Sigmoid colon (tissue), 7 donors: ENCODE results near the gene MYH11. TPM values are rescaled to one million over a fixed set of nuclear protein-coding genes. Genes with fewer than 3 reads are reported as not detected.

Experiments
- DNase-seq: peaks from one replicate; pipeline ENCODE4 v3.0.0-alpha.2; 2019
- H3K27ac ChIP-seq, 4 donors: fragments of 200-600 bp; sonication (generic); one replicate each; pipeline ENCODE4 v1.5.1; 2016 to 2019; ENCODE audit warnings: mild to moderate bottlenecking in 1 of 4
- H3K27me3 ChIP-seq, 3 donors: fragments of 200-600 bp; sonication (generic); one replicate each; pipeline ENCODE4 v1.5.1; 2019; ENCODE audit warnings: mild to moderate bottlenecking in 1 of 3
- H3K36me3 ChIP-seq, 4 donors: fragments of 200-600 bp; sonication (generic); one replicate each; pipeline ENCODE4 v1.5.1; 2016 to 2019
- H3K4me1 ChIP-seq, 4 donors: fragments of 200-600 bp; sonication (generic); one replicate each; pipeline ENCODE4 v1.5.1; 2017 to 2019
- H3K4me3 ChIP-seq, 4 donors: fragments of 200-600 bp; sonication (generic); one replicate each; pipeline ENCODE4 v1.5.1; 2017 to 2019; ENCODE audit warnings: mild to moderate bottlenecking in 2 of 4, moderate library complexity in 1 of 4
- H3K9me3 ChIP-seq, 4 donors: fragments of 200-600 bp in 3 of 4; sonication (generic) in 3 of 4; one replicate each; pipeline versions ENCODE4 v1.5.1 to v1.6.1; 2013 to 2019
- EP300 ChIP-seq, 4 donors: sonication (generic); formaldehyde crosslinking; IDR thresholded peaks; one replicate each; pipeline ENCODE4 v1.6.1; 2017; ENCODE audit warnings: antibody characterized with exemption in 4 of 4
- POLR2A ChIP-seq, 2 donors: fragments of 450-650 bp; IDR thresholded peaks; one replicate each; pipeline ENCODE4 v1.6.1; 2016; ENCODE audit warnings: antibody characterized with exemption in 2 of 2, mild to moderate bottlenecking in 2 of 2, moderate library complexity in 2 of 2
- POLR2AphosphoS5 ChIP-seq, 4 donors: sonication (generic); formaldehyde crosslinking; IDR thresholded peaks; one replicate each; pipeline ENCODE4 v1.6.1; 2017; ENCODE audit warnings: antibody characterized with exemption in 4 of 4
- WGBS, 2 donors: extraction: QIAGEN DNeasy Blood & Tissue Kit; methylation state at CpG; one replicate each; pipeline ENCODE4 v1.1.7; 2013; 5-methylcytosine and 5-hydroxymethylcytosine counted together
- intact Hi-C: fragments of 100-400 bp; cut with DNase I; formaldehyde crosslinking; loops from one replicate; pipeline ENCODE4 v1.15.1; 2023
- polyA plus RNA-seq, 3 donors: library from polyadenylated mRNA; stranded (reverse); fragments of 200-250 nt; gene quantifications; one replicate each; pipeline ENCODE4 v1.2.3, GENCODE V29; 2013
- total RNA-seq, 4 donors: library from RNA; depleted of rRNA; stranded (reverse); fragments of >200 nt; gene quantifications; one replicate each; pipeline ENCODE4 v1.1.0, GENCODE V29; 2016
- TF ChIP-seq, protein P1 (sequence below), 4 experiments: fragments of 450-650 bp in 3 of 4; fragments of 200-600 bp in 1 of 4; IDR thresholded peaks; one replicate each; pipeline ENCODE4 v1.5.1; 2016 to 2019; ENCODE audit warnings: antibody characterized with exemption in 4 of 4, mild to moderate bottlenecking in 3 of 4, moderate library complexity in 2 of 4
- donor health status: healthy with polysubstance abuse.
- donor health status: Bipolar disorder and iron deficiency.
- donor health status: healthy.

MYH11 gene
- total and polyA plus RNA-seq, 7 donors = 5.1 to 11,818 (median 4,282) TPM

DNA sequence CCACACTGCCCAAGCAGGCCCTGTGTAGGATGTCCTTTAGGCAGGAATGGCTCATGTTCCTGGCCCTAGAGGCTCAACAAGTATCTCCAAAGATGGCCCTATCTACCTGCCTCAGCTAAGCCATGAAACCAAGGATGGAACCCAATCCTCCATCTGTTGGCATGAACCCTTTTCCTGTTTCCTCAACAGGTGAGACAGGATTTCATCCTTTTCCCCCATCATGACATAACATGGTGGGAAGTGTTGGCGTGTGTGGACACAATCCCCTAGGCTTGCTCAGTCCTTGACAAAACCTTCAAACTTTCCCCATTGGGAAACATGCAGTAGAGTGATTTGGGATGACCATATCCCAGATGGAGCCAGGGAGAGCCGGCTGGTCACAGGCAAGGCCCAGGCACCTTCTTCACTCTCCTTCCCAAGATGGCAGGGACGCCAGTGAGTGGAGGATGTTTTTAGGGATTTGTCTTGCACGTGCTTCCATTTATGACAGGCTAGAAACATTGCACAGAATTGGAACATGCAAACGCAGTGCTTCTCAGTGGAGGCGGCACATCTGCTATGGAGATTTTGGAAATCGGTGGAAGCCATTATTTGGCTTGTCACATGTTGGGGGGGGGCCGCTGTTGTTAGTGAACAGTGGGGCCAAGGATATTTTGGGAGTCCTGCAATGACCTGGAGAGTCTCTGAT lies 77.0 kb downstream of the MYH11 start:
- peaks cover 0 to 99% (median 94%) of the 10 kb centered on the region in 4 donors for H3K4me1 ChIP-seq
- intact Hi-C loops = no loop called here
- DNase-seq = peak; percentile 65
- WGBS, 2 donors = 87 to 92% methylated on average over 8 of the region's 8 CpGs
- H3K4me3 ChIP-seq = no peak overlapping the region
- H3K36me3 ChIP-seq = peaks cover 53 to 100% (median 78%) of the 10 kb centered on the region in 4 donors
- H3K27me3 ChIP-seq = no peaks in the 10 kb centered on the region
- H3K9me3 ChIP-seq = peaks cover 0 to 3% (median 0%) of the 10 kb centered on the region in 4 donors
- H3K27ac ChIP-seq = peak overlapping the region; percentile 67 to 98 (median 81)
- TF ChIP-seq, protein P1, sequence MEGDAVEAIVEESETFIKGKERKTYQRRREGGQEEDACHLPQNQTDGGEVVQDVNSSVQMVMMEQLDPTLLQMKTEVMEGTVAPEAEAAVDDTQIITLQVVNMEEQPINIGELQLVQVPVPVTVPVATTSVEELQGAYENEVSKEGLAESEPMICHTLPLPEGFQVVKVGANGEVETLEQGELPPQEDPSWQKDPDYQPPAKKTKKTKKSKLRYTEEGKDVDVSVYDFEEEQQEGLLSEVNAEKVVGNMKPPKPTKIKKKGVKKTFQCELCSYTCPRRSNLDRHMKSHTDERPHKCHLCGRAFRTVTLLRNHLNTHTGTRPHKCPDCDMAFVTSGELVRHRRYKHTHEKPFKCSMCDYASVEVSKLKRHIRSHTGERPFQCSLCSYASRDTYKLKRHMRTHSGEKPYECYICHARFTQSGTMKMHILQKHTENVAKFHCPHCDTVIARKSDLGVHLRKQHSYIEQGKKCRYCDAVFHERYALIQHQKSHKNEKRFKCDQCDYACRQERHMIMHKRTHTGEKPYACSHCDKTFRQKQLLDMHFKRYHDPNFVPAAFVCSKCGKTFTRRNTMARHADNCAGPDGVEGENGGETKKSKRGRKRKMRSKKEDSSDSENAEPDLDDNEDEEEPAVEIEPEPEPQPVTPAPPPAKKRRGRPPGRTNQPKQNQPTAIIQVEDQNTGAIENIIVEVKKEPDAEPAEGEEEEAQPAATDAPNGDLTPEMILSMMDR (IDR thresholded peaks at IDR 0.05) = no peak
- TF ChIP-seq EP300 (IDR thresholded peaks at IDR 0.05) = no peak
- no peak for TF ChIP-seq POLR2A (IDR thresholded peaks at IDR 0.05)
- TF ChIP-seq POLR2AphosphoS5 (IDR thresholded peaks at IDR 0.05) = peak; percentile 60 to 72 (median 70)

DNA sequence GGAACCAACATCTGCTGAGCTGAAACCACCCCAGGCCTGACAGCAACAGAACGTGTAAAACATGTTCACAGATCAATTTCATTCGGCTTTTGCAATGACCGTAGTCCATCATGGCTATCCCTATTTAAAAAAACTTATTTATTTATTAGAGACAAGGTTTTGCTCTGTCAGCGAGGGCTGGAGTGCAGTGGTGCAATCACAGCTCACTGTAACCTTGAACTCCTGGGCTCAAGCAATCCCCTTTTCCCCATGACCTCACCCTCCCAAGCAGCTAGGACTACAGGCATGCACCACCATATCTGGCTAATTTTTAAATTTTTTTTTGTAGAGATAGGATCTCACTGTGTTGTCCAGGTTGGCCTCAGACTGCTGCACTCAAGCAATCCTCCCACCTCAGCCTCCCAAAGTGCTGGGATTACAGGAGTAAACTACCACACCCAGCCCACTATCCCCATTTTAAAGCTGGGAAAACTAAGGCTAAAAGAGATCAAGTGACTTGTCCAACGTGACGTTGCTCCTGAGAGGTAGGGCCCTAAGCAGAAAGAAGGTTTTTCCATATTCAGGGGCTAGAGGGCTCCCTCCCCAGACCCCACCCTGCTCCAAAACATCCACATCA lies 77.7 kb downstream of the MYH11 start:
- WGBS, 2 donors = 82 to 84% methylated on average over 6 of the region's 6 CpGs
- Histone ChIP-seq H3K4me1 (peaks cover 0 to 100% (median 94%) of the 10 kb centered on the region in 4 donors), H3K27me3 (no peaks in the 10 kb centered on the region), H3K4me3 (no peak overlapping the region), H3K27ac (peak overlapping the region; percentile 67 to 98 (median 81)), H3K9me3 (peaks cover 0 to 3% (median 0%) of the 10 kb centered on the region in 4 donors), H3K36me3 (peaks cover 53 to 100% (median 79%) of the 10 kb centered on the region in 4 donors)
- DNase-seq = no peak
- intact Hi-C loops = no loop called here
- TF ChIP-seq EP300 (IDR thresholded peaks at IDR 0.05) (no peak), POLR2AphosphoS5 (IDR thresholded peaks at IDR 0.05) (no peak)

DNA sequence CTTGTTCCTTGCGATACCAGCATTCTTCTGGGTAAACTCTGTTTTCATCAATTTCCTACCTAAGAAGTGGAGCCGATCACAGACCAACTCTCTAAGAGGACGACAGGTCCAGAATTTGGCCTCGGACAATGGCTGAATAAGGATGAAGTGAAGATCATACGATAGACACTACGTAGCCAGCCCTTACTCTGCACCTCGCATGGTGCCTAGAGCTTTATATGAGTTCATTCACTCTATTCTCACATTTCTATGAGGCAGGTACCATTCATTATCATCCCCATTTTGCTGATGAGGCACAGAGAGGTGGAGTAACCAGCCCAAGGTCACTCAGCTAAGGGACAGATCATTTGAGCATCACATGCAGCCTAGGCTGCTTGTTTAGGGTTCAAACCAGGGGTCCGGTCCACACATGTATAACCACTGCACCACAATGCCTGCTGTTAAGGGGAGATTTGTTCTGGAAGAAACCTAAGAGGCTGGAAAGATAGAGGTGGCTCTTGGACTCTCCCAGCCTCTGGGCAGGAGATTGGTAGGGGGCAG lies 78.6 kb downstream of the MYH11 start:
- Histone ChIP-seq H3K27me3 (no peaks in the 10 kb centered on the region), H3K36me3 (peaks cover 53 to 100% (median 72%) of the 10 kb centered on the region in 4 donors), H3K9me3 (peaks cover 0 to 3% (median 0%) of the 10 kb centered on the region in 4 donors), H3K4me3 (no peak overlapping the region), H3K27ac (peak overlapping the region; percentile 67 to 98 (median 81)), H3K4me1 (peaks cover 0 to 100% (median 89%) of the 10 kb centered on the region in 4 donors)
- WGBS, 2 donors = 84 to 91% methylated on average over 8 of the region's 8 CpGs
- intact Hi-C loops = no loop called here
- DNase-seq = no peak
- TF ChIP-seq POLR2AphosphoS5 (IDR thresholded peaks at IDR 0.05) = peak in 3 of 4 donors; percentile 19 to 74 (median 73)
- TF ChIP-seq, protein P1 (IDR thresholded peaks at IDR 0.05) = no peak

DNA sequence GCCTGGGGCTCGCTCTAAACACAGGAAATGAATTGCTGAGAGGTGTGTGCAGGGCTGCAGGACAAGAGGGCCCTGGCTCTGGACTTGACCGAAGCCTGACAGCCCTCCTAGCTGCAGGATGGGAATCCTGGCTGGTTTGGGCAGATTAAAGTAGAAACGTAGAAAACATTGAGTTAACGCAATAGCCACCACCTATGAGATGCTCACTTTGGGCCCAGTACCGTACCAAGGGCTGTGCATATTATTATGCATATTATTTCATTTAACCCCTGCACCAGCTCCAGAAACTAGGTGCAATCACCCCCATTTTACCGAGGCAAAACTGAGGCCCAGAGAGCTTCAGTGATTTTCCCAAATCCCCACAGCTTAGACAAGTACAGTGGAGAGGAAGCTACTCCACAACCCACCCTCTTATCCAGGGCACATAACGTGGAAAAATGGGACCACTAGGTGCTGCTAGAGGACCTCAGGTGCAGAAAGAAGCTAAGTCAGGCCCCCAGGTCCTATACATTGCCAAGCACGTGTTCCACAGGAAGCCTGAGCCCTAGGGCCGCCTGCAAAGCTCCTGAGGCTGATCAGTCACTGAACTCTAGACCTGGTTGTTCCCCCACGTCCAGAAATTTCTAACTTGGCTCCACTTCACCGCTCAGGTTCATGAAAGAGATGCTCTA lies 79.2 kb downstream of the MYH11 start:
- Histone ChIP-seq H3K9me3 (peaks cover 0 to 3% (median 0%) of the 10 kb centered on the region in 4 donors), H3K4me3 (no peak overlapping the region), H3K27me3 (no peaks in the 10 kb centered on the region), H3K36me3 (peaks cover 53 to 100% (median 70%) of the 10 kb centered on the region in 4 donors), H3K27ac (peak overlapping the region; percentile 67 to 98 (median 81)), H3K4me1 (peaks cover 0 to 100% (median 86%) of the 10 kb centered on the region in 4 donors)
- 57 to 61% methylated on average over 11 of the region's 11 CpGs for WGBS, 2 donors
- DNase-seq = peak; percentile 64
- intact Hi-C loops = no loop called here
- TF ChIP-seq POLR2AphosphoS5 (IDR thresholded peaks at IDR 0.05) = peak in 3 of 4 donors; percentile 3 to 59 (median 36)
- no peak for TF ChIP-seq EP300 (IDR thresholded peaks at IDR 0.05)
- TF ChIP-seq, protein P1 (IDR thresholded peaks at IDR 0.05) = no peak
